Measurements from ENCODE around the gene ZNHIT3.

The ZNHIT3 gene

GRCh38 chr17:36463916-36464764, 22.3 kb upstream of the ZNHIT3 start:
- H3K27me3 ChIP-seq (ENCODE audit: insufficient read depth, low read depth) = no peaks in the 10 kb centered on the region; the same call in 1 of the 2 replicates
- H3K36me3 ChIP-seq (ENCODE audit: insufficient read depth) = no peaks in the 10 kb centered on the region

GRCh38 chr17:36464765-36465088, 21.8 kb upstream of the ZNHIT3 start:
- Histone ChIP-seq H2AFZ (ENCODE audit: low read depth) (no peak overlapping the region), H4K20me1 (ENCODE audit: insufficient read depth) (no peaks in the 10 kb centered on the region), H3K4me3 (IDR thresholded peaks at IDR 0.05; ENCODE audit: insufficient read depth, low read depth, low read length) (no peak overlapping the region), H3K27ac (no peak overlapping the region), H3K36me3 (ENCODE audit: insufficient read depth) (no peaks in the 10 kb centered on the region), H3K27me3 (ENCODE audit: insufficient read depth, low read depth) (no peaks in the 10 kb centered on the region; the same call in 1 of the 2 replicates), H3K9ac (no peak overlapping the region), H3K4me2 (no peak overlapping the region), H3K4me1 (ENCODE audit: low read depth, poor library complexity, severe bottlenecking) (no peaks in the 10 kb centered on the region), H3K79me2 (ENCODE audit: insufficient read depth, low read depth) (no peaks in the 10 kb centered on the region)
- no peak for TF ChIP-seq CTCF (conservative IDR thresholded peaks at IDR 0.05; ENCODE audit: low read depth, low read length)

More at GRCh38 chr17:36463916-36464764, 22.3 kb upstream of the ZNHIT3 start:
- TF ChIP-seq CTCF (conservative IDR thresholded peaks at IDR 0.05; ENCODE audit: low read depth, low read length) = no peak
- Histone ChIP-seq H3K27ac (no peak overlapping the region), H4K20me1 (ENCODE audit: insufficient read depth) (no peaks in the 10 kb centered on the region), H3K4me1 (ENCODE audit: low read depth, poor library complexity, severe bottlenecking) (no peaks in the 10 kb centered on the region), H3K4me2 (no peak overlapping the region), H2AFZ (ENCODE audit: low read depth) (no peak overlapping the region), H3K9ac (no peak overlapping the region), H3K4me3 (IDR thresholded peaks at IDR 0.05; ENCODE audit: insufficient read depth, low read depth, low read length) (no peak overlapping the region), H3K79me2 (ENCODE audit: insufficient read depth, low read depth) (no peaks in the 10 kb centered on the region)

GRCh38 chr17:36468903-36469635, 17.4 kb upstream of the ZNHIT3 start:
- Histone ChIP-seq H3K27ac (no peak overlapping the region), H3K4me3 (IDR thresholded peaks at IDR 0.05; ENCODE audit: insufficient read depth, low read depth, low read length) (no peak overlapping the region), H3K4me2 (no peak overlapping the region), H3K9ac (no peak overlapping the region), H4K20me1 (ENCODE audit: insufficient read depth) (no peaks in the 10 kb centered on the region), H2AFZ (ENCODE audit: low read depth) (no peak overlapping the region), H3K27me3 (ENCODE audit: insufficient read depth, low read depth) (no peaks in the 10 kb centered on the region; the same call in 1 of the 2 replicates), H3K79me2 (ENCODE audit: insufficient read depth, low read depth) (no peaks in the 10 kb centered on the region), H3K4me1 (ENCODE audit: low read depth, poor library complexity, severe bottlenecking) (no peaks in the 10 kb centered on the region), H3K36me3 (ENCODE audit: insufficient read depth) (no peaks in the 10 kb centered on the region)
- no peak for TF ChIP-seq CTCF (conservative IDR thresholded peaks at IDR 0.05; ENCODE audit: low read depth, low read length)

- Histone ChIP-seq H3K27ac (no peak overlapping the region), H3K27me3 (ENCODE audit: insufficient read depth, low read depth) (no peaks in the 10 kb centered on the region; the same call in 1 of the 2 replicates), H4K20me1 (ENCODE audit: insufficient read depth) (no peaks in the 10 kb centered on the region), H3K4me3 (IDR thresholded peaks at IDR 0.05; ENCODE audit: insufficient read depth, low read depth, low read length) (no peak overlapping the region), H3K4me1 (ENCODE audit: low read depth, poor library complexity, severe bottlenecking) (no peaks in the 10 kb centered on the region), H3K9ac (no peak overlapping the region), H3K36me3 (ENCODE audit: insufficient read depth) (no peaks in the 10 kb centered on the region), H3K79me2 (ENCODE audit: insufficient read depth, low read depth) (no peaks in the 10 kb centered on the region), H2AFZ (ENCODE audit: low read depth) (no peak overlapping the region), H3K4me2 (no peak overlapping the region)
- TF ChIP-seq CTCF (conservative IDR thresholded peaks at IDR 0.05; ENCODE audit: low read depth, low read length) = no peak
Observed at GRCh38 chr17:36469733-36470132, 16.7 kb upstream of the ZNHIT3 start.
